Liver (tissue), 3 donors: ENCODE measurements around the gene TMBIM1.

Experiments used
- EGR1 ChIP-seq, 2 donors: IDR thresholded peaks; 2 replicates each; pipeline ENCODE4 v1.6.1; 2016 to 2018; ENCODE audit warnings: antibody characterized with exemption in 2 of 2, low read depth in 2 of 2
- FOXA1 ChIP-seq: IDR thresholded peaks from 2 replicates; pipeline ENCODE4 v1.6.1; 2016; ENCODE audit warnings: antibody characterized with exemption
- GABPA ChIP-seq, 2 donors: IDR thresholded peaks in 1 of 2; conservative IDR thresholded peaks in 1 of 2; 2 replicates each; pipeline ENCODE4 v1.6.1; 2016; ENCODE audit warnings: antibody characterized with exemption in 2 of 2, mild to moderate bottlenecking in 1 of 2, moderate library complexity in 1 of 2
- JUND ChIP-seq, 2 donors: IDR thresholded peaks; 2 replicates each; pipeline ENCODE4 v1.6.1; 2016; ENCODE audit warnings: antibody characterized with exemption in 2 of 2
- RAD21 ChIP-seq, 2 donors: IDR thresholded peaks; 2 replicates each; pipeline ENCODE4 v1.6.1; 2016; ENCODE audit warnings: antibody characterized with exemption in 2 of 2, mild to moderate bottlenecking in 2 of 2
- RXRA ChIP-seq, 2 donors: IDR thresholded peaks; 2 replicates each; pipeline ENCODE4 v1.6.1; 2017 to 2018; ENCODE audit warnings: antibody characterized with exemption in 2 of 2, mild to moderate bottlenecking in 1 of 2
- SP1 ChIP-seq: IDR thresholded peaks from 2 replicates; pipeline ENCODE4 v1.6.1; 2018; ENCODE audit warnings: antibody characterized with exemption, mild to moderate bottlenecking
- TAF1 ChIP-seq: conservative IDR thresholded peaks from 2 replicates; pipeline ENCODE4 v1.6.1; 2016; ENCODE audit warnings: antibody characterized with exemption, mild to moderate bottlenecking
- YY1 ChIP-seq: IDR thresholded peaks from 2 replicates; pipeline ENCODE4 v1.6.1; 2016; ENCODE audit warnings: antibody characterized with exemption, mild to moderate bottlenecking
- TF ChIP-seq, protein P1 (sequence below): fragments of 150-350 bp; IDR thresholded peaks from 2 replicates; pipeline ENCODE4 v1.5.1; 2017; ENCODE audit warnings: improper control_type of control experiment, low read depth, low read length; ENCODE audit not compliant: missing input control
- TF ChIP-seq, protein P2 (sequence below): IDR thresholded peaks from 2 replicates; pipeline ENCODE4 v1.6.1; 2016; ENCODE audit warnings: antibody characterized with exemption, mild to moderate bottlenecking
- TF ChIP-seq, protein P3 (sequence below): IDR thresholded peaks from 2 replicates; pipeline ENCODE4 v1.6.1; 2016; ENCODE audit warnings: antibody characterized with exemption
- TF ChIP-seq, protein P4 (sequence below): IDR thresholded peaks from 2 replicates; pipeline ENCODE4 v1.6.1; 2016; ENCODE audit warnings: antibody characterized with exemption
- TF ChIP-seq, protein P5 (sequence below): IDR thresholded peaks from 2 replicates; pipeline ENCODE4 v1.6.1; 2016; ENCODE audit warnings: antibody characterized with exemption
- donor health status: healthy.
- donor health status: healthy.

DNA sequence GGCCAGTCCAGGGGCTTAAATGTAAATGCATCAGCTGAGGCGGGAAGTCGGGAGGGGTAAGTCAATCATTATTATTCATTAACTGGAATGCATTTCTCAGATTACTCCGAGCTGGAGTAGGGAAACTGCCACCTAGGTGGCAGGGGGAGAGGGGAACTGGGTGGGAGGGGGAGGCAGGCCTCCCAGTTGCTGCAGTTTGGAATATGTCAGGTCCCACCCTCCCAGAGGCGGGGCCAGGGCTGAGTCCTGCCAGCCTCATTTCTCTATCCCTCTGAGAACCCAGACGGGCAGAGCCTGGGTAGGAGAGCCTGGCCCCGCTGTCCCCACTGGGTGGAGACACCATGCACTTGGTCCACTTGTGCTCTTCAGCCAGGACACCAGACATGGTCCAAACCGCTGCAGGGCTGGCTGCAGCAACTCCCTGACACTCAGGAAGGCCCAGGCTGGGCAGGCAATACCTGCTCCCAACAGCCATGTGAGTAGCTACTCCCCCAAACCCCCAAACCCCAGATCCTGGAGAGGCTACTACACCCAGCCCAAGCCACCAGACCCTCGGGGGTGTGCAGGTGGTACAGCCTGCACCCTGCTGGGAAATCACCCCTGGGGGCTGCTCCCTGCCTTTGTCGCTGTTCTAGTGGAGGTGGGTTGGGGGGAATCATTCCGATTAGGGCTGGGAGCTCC, 31.4 kb downstream of the TMBIM1 start, which contains the start of gene GPBAR1:
- TF ChIP-seq, protein P1, sequence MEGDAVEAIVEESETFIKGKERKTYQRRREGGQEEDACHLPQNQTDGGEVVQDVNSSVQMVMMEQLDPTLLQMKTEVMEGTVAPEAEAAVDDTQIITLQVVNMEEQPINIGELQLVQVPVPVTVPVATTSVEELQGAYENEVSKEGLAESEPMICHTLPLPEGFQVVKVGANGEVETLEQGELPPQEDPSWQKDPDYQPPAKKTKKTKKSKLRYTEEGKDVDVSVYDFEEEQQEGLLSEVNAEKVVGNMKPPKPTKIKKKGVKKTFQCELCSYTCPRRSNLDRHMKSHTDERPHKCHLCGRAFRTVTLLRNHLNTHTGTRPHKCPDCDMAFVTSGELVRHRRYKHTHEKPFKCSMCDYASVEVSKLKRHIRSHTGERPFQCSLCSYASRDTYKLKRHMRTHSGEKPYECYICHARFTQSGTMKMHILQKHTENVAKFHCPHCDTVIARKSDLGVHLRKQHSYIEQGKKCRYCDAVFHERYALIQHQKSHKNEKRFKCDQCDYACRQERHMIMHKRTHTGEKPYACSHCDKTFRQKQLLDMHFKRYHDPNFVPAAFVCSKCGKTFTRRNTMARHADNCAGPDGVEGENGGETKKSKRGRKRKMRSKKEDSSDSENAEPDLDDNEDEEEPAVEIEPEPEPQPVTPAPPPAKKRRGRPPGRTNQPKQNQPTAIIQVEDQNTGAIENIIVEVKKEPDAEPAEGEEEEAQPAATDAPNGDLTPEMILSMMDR: no peak
- peak in 1 of 2 donors; percentile 27 for TF ChIP-seq RAD21 (IDR thresholded peaks at IDR 0.05)
- no peak for TF ChIP-seq RXRA (IDR thresholded peaks at IDR 0.05)
- no peak for TF ChIP-seq GABPA (IDR thresholded peaks at IDR 0.05 in 1 of 2, conservative IDR thresholded peaks at IDR 0.05 in 1 of 2)
- TF ChIP-seq, protein P2, sequence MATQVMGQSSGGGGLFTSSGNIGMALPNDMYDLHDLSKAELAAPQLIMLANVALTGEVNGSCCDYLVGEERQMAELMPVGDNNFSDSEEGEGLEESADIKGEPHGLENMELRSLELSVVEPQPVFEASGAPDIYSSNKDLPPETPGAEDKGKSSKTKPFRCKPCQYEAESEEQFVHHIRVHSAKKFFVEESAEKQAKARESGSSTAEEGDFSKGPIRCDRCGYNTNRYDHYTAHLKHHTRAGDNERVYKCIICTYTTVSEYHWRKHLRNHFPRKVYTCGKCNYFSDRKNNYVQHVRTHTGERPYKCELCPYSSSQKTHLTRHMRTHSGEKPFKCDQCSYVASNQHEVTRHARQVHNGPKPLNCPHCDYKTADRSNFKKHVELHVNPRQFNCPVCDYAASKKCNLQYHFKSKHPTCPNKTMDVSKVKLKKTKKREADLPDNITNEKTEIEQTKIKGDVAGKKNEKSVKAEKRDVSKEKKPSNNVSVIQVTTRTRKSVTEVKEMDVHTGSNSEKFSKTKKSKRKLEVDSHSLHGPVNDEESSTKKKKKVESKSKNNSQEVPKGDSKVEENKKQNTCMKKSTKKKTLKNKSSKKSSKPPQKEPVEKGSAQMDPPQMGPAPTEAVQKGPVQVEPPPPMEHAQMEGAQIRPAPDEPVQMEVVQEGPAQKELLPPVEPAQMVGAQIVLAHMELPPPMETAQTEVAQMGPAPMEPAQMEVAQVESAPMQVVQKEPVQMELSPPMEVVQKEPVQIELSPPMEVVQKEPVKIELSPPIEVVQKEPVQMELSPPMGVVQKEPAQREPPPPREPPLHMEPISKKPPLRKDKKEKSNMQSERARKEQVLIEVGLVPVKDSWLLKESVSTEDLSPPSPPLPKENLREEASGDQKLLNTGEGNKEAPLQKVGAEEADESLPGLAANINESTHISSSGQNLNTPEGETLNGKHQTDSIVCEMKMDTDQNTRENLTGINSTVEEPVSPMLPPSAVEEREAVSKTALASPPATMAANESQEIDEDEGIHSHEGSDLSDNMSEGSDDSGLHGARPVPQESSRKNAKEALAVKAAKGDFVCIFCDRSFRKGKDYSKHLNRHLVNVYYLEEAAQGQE: no peak
- TF ChIP-seq, protein P3, sequence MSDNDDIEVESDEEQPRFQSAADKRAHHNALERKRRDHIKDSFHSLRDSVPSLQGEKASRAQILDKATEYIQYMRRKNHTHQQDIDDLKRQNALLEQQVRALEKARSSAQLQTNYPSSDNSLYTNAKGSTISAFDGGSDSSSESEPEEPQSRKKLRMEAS: no peak
- TF ChIP-seq YY1: no peak
- TF ChIP-seq, protein P4, sequence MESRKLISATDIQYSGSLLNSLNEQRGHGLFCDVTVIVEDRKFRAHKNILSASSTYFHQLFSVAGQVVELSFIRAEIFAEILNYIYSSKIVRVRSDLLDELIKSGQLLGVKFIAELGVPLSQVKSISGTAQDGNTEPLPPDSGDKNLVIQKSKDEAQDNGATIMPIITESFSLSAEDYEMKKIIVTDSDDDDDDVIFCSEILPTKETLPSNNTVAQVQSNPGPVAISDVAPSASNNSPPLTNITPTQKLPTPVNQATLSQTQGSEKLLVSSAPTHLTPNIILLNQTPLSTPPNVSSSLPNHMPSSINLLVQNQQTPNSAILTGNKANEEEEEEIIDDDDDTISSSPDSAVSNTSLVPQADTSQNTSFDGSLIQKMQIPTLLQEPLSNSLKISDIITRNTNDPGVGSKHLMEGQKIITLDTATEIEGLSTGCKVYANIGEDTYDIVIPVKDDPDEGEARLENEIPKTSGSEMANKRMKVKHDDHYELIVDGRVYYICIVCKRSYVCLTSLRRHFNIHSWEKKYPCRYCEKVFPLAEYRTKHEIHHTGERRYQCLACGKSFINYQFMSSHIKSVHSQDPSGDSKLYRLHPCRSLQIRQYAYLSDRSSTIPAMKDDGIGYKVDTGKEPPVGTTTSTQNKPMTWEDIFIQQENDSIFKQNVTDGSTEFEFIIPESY: no peak
- no peak for TF ChIP-seq TAF1
- TF ChIP-seq FOXA1: no peak
- TF ChIP-seq JUND (IDR thresholded peaks at IDR 0.05): no peak
- TF ChIP-seq, protein P5, sequence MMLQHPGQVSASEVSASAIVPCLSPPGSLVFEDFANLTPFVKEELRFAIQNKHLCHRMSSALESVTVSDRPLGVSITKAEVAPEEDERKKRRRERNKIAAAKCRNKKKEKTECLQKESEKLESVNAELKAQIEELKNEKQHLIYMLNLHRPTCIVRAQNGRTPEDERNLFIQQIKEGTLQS: no peak
- TF ChIP-seq SP1: no peak
- TF ChIP-seq EGR1 (IDR thresholded peaks at IDR 0.05; ENCODE audit: low read depth in 2 of 2): no peak
